Measurements from ENCODE around the gene MEA1. TPM values are rescaled to one million over a fixed set of nuclear protein-coding genes. Genes with fewer than 3 reads are reported as not detected.

Gene MEA1
- total and polyA plus RNA-seq, 4 experiments from 2014 or later: 36.2 to 110 (median 60.5) TPM

DNA sequence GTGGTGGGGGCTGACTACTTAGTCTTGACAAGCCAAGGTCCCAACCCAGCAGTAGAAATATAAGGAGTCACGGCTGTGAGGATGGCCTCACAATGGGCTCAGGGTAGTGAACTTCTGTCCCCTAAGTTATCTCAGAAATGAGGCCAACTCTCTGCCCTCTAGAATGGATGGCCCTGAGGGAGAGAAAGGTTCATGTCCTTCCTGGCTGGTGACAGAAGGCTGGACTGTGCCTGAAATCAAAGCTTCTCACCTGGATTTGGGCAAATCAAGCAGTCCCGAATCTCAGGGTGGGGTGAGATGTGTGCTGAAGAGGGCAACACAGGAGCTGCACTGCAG is 20.4 kb upstream of the MEA1 start:
- Mint-ChIP-seq H3K27me3 (no peaks in the 10 kb centered on the region), H3K4me1 (peaks cover 0 to 6% (median under 1%) of the 10 kb centered on the region in 4 donors), H3K4me3 (no peak overlapping the region), H3K27ac (peak overlapping the region in 1 of 7 donors; percentile 22), H3K36me3 (peaks cover 28 to 60% of the 10 kb centered on the region in 2 donors), H3K9me3 (peaks cover 0 to 2% (median 0%) of the 10 kb centered on the region in 8 donors)
- Histone ChIP-seq H3K9me3 (ENCODE audit: control insufficient read depth in 1 of 2, low read length in 2 of 2) (no peaks in the 10 kb centered on the region), H3K27me3 (ENCODE audit: insufficient read depth, low read length) (no peaks in the 10 kb centered on the region), H3K36me3 (ENCODE audit: insufficient read depth, low read length) (peaks cover 47% of the 10 kb centered on the region), H3K27ac (ENCODE audit: low read depth, low read length) (no peak overlapping the region), H3K4me3 (ENCODE audit: low read length in 2 of 2) (no peak overlapping the region), H3K4me1 (ENCODE audit: insufficient read depth, low read length) (no peaks in the 10 kb centered on the region)
- CTCF ChIA-PET (ENCODE audit: partially characterized antibody): no interaction called here
- intact Hi-C loops (cut with micrococcal nuclease): no loop called here
- POLR2A ChIA-PET (ENCODE audit: partially characterized antibody): interaction anchor here (1.4 to 2.0 kb wide), 2 partner anchors 24 to 25 kb away, joined by 3 to 5 read pairs; partner anchors contain the start of genes KLC4 and MRPL2
- DNase-seq: no peak

DNA sequence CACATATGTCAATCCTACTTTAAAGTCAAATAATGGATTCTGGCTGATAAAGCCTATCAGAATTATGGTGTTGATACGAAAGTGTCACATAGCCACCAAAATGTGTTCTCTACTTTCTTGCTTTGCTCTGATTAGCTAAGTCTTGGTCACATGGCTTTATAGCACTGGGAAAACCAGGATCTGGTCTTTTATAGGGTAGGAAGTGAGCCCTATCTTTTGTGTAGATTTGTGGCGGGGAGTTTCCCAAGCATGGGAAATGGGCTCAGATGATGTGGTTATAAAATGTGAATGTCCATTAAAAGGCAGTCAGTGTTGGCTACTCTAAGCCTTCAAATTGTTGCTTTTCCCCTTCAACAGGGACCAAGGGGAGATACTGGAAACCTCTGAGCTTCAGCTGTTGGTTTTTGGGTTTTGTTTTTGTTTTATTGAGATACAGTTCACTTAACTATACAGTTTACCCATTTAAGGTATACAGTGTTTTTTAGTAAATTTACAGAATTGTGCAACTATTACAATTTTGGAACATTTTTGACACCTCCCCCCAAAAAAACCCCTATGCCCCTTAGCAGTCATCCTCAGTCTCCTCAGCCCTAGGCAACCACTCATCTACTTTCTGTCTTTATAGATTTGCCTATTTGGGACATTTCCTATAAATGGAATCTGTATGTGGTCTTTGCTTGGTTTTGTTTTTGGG is 19.9 kb upstream of the MEA1 start:
- POLR2A ChIA-PET (ENCODE audit: partially characterized antibody): interaction anchor here (0.7 to 1.4 kb wide), 3 partner anchors 23 to 104 kb away, joined by 3 to 4 read pairs (median 3); partner anchors contain the start of gene CNPY3
- Histone ChIP-seq H3K27me3 (ENCODE audit: insufficient read depth, low read length) (no peaks in the 10 kb centered on the region), H3K4me1 (ENCODE audit: insufficient read depth, low read length) (no peaks in the 10 kb centered on the region), H3K4me3 (ENCODE audit: low read length in 2 of 2) (no peak overlapping the region), H3K9me3 (ENCODE audit: control insufficient read depth in 1 of 2, low read length in 2 of 2) (no peaks in the 10 kb centered on the region), H3K36me3 (ENCODE audit: insufficient read depth, low read length) (peaks cover 51% of the 10 kb centered on the region), H3K27ac (ENCODE audit: low read depth, low read length) (no peak overlapping the region)
- peaks cover 23 to 60% of the 10 kb centered on the region in 2 donors for H3K36me3 Mint-ChIP-seq
- H3K4me3 Mint-ChIP-seq: no peak overlapping the region
- H3K27ac Mint-ChIP-seq: peak overlapping the region in 4 of 7 donors; percentile 13 to 74 (median 23)
- CTCF ChIA-PET (ENCODE audit: partially characterized antibody): no interaction called here
- no peak for DNase-seq
- peaks cover 0 to 6% (median under 1%) of the 10 kb centered on the region in 4 donors for H3K4me1 Mint-ChIP-seq
- H3K27me3 Mint-ChIP-seq: no peaks in the 10 kb centered on the region
- H3K9me3 Mint-ChIP-seq: peaks cover 0 to 2% (median 0%) of the 10 kb centered on the region in 8 donors
- intact Hi-C loops (cut with micrococcal nuclease): no loop called here

DNA sequence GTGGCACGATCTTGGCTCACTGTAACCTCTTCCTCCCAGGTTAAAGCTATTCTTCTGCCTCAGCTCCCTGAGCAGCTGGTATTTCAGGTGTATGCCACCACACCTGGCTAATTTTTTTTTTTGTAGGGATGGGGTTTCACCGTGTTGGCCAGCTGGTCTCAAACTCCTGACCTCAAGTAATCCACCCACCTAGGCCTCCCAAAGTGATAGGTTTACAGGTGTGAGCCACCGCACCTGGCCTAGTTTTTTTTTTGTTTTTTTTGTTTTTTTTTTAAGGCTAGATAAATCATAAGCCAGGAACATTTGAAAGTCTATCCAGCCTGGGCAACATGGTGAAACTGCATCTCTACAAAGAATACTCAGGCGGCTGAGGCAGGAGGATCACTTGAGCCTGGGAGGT is 18.6 kb upstream of the MEA1 start:
- Mint-ChIP-seq H3K27me3 (no peaks in the 10 kb centered on the region), H3K9me3 (peaks cover 0 to 2% (median 0%) of the 10 kb centered on the region in 8 donors), H3K4me1 (peaks cover 0 to 6% (median 2%) of the 10 kb centered on the region in 4 donors), H3K4me3 (no peak overlapping the region), H3K36me3 (peaks cover 19 to 55% of the 10 kb centered on the region in 2 donors), H3K27ac (peak overlapping the region in 1 of 7 donors; percentile 56)
- no peaks in the 10 kb centered on the region for H3K4me1 ChIP-seq (ENCODE audit: insufficient read depth, low read length)
- peaks cover 53% of the 10 kb centered on the region for H3K36me3 ChIP-seq (ENCODE audit: insufficient read depth, low read length)
- no peaks in the 10 kb centered on the region for H3K27me3 ChIP-seq (ENCODE audit: insufficient read depth, low read length)
- no peak overlapping the region for H3K27ac ChIP-seq (ENCODE audit: low read depth, low read length)
- intact Hi-C loops (cut with micrococcal nuclease): no loop called here
- H3K4me3 ChIP-seq (ENCODE audit: low read length in 2 of 2): no peak overlapping the region
- ChIA-PET POLR2A (ENCODE audit: partially characterized antibody) (interaction anchor here (0.7 to 1.1 kb wide), 2 partner anchors 14 to 90 kb away, joined by 3 to 4 read pairs; no protein-coding TSS in a partner anchor), CTCF (ENCODE audit: partially characterized antibody) (no interaction called here)
- H3K9me3 ChIP-seq (ENCODE audit: control insufficient read depth in 1 of 2, low read length in 2 of 2): no peaks in the 10 kb centered on the region
- no peak for DNase-seq

DNA sequence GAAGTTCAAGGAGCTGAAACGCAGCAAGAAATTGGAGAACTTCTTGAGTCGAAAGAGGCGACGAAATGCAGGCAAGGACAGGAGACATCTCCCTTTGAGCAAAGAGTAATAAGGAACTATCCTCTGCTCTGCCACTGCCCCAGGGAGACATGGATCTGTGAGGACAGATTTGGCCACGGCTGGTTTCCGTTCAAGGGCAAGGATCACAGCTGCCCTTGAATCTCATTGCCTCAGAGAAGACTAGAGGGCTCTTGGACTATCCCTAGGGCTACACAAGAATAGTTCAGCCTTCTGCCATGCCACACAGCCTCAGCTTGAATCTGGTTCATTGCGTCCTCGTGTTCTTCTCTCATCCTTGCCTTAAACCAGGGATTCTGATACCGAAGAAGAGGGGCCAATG is 15.4 kb upstream of the MEA1 start:
- Mint-ChIP-seq H3K27ac (peak overlapping the region in 1 of 7 donors; percentile 12), H3K36me3 (peaks cover 39 to 59% of the 10 kb centered on the region in 2 donors), H3K4me3 (no peak overlapping the region), H3K4me1 (peaks cover 4 to 13% (median 10%) of the 10 kb centered on the region in 4 donors), H3K27me3 (no peaks in the 10 kb centered on the region), H3K9me3 (peaks cover 0 to 2% (median 0%) of the 10 kb centered on the region in 8 donors)
- Histone ChIP-seq H3K4me1 (ENCODE audit: insufficient read depth, low read length) (peaks cover 5% of the 10 kb centered on the region), H3K27ac (ENCODE audit: low read depth, low read length) (no peak overlapping the region), H3K36me3 (ENCODE audit: insufficient read depth, low read length) (peaks cover 67% of the 10 kb centered on the region), H3K4me3 (ENCODE audit: low read length in 2 of 2) (no peak overlapping the region), H3K9me3 (ENCODE audit: control insufficient read depth in 1 of 2, low read length in 2 of 2) (no peaks in the 10 kb centered on the region), H3K27me3 (ENCODE audit: insufficient read depth, low read length) (no peaks in the 10 kb centered on the region)
- intact Hi-C loops (cut with micrococcal nuclease): no loop called here
- DNase-seq: no peak
- ChIA-PET POLR2A (ENCODE audit: partially characterized antibody) (interaction anchor here (0.9 kb wide), 1 partner anchor 15 kb away, joined by 3 read pairs; the partner anchor contains the start of genes KLHDC3 and MEA1), CTCF (ENCODE audit: partially characterized antibody) (interaction anchor here (0.6 to 1.4 kb wide), 2 partner anchors 25 to 111 kb away, joined by 3 to 4 read pairs; partner anchors contain the start of gene CUL7)

DNA sequence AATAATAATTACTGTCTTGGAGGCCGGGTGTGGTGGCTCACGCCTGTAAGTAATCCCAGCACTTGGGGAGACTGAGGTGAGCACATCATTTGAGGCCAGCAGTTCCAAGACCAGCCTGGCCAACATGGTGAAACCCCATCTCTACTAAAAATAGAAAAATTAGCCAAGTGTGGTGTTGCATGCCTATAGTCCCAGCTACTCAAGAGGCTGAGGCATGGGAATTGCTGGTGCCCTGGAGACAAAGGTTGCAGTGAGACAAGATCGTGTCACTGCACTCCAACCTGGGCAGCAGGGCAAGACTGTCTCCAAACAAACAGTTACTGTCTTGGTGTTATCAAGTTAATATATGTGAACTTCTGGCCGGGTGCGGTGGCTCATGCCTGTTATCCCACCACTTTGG is 12.6 kb upstream of the MEA1 start:
- no peaks in the 10 kb centered on the region for H3K9me3 ChIP-seq (ENCODE audit: control insufficient read depth in 1 of 2, low read length in 2 of 2)
- ChIA-PET CTCF (ENCODE audit: partially characterized antibody) (no interaction called here), POLR2A (ENCODE audit: partially characterized antibody) (no interaction called here)
- H3K4me1 ChIP-seq (ENCODE audit: insufficient read depth, low read length): peaks cover 21% of the 10 kb centered on the region
- no peak overlapping the region for H3K4me3 ChIP-seq (ENCODE audit: low read length in 2 of 2)
- peak overlapping the region in 1 of 7 donors; percentile 41 for H3K27ac Mint-ChIP-seq
- intact Hi-C loops (cut with micrococcal nuclease): no loop called here
- DNase-seq: no peak
- peaks cover 0 to 1% (median 0%) of the 10 kb centered on the region in 8 donors for H3K9me3 Mint-ChIP-seq
- peaks cover 5 to 22% (median 17%) of the 10 kb centered on the region in 4 donors for H3K4me1 Mint-ChIP-seq
- no peak overlapping the region for H3K4me3 Mint-ChIP-seq
- H3K36me3 Mint-ChIP-seq: peaks cover 36 to 47% of the 10 kb centered on the region in 2 donors
- H3K27me3 ChIP-seq (ENCODE audit: insufficient read depth, low read length): no peaks in the 10 kb centered on the region
- peaks cover 57% of the 10 kb centered on the region for H3K36me3 ChIP-seq (ENCODE audit: insufficient read depth, low read length)
- no peaks in the 10 kb centered on the region for H3K27me3 Mint-ChIP-seq
- H3K27ac ChIP-seq (ENCODE audit: low read depth, low read length): no peak overlapping the region

DNA sequence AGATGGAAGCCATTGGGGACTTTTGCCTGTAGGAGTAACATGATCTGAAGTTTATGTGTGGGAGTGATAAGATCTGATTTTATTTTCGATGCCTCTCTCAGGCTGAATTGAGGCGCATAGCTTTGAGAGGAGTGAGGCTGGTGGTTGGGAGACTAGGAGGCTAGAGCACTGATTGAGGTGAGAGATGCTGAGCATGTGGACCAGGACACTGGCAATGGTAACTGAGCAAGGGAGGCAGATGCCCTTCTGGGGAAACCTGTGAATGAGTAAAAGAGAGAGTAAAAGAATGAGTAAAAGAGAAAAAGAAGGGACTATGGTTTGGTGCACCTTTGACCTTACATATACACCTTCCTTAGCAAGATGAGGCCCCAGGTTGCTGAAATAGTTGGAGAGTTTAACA is 10.7 kb upstream of the MEA1 start:
- H3K36me3 ChIP-seq (ENCODE audit: insufficient read depth, low read length): peaks cover 51% of the 10 kb centered on the region

More for the DNA sequence above, 10.7 kb upstream of the MEA1 start:
- peak overlapping the region in 6 of 7 donors; percentile 1 to 90 (median 76) for H3K27ac Mint-ChIP-seq
- H3K27me3 Mint-ChIP-seq: no peaks in the 10 kb centered on the region
- H3K4me1 Mint-ChIP-seq: peaks cover 9 to 33% (median 21%) of the 10 kb centered on the region in 4 donors
- intact Hi-C loops (cut with micrococcal nuclease): no loop called here
- Histone ChIP-seq H3K4me3 (ENCODE audit: low read length in 2 of 2) (no peak overlapping the region), H3K4me1 (ENCODE audit: insufficient read depth, low read length) (peaks cover 29% of the 10 kb centered on the region), H3K9me3 (ENCODE audit: control insufficient read depth in 1 of 2, low read length in 2 of 2) (no peaks in the 10 kb centered on the region), H3K27me3 (ENCODE audit: insufficient read depth, low read length) (no peaks in the 10 kb centered on the region), H3K27ac (ENCODE audit: low read depth, low read length) (no peak overlapping the region)
- peaks cover 0 to 1% (median 0%) of the 10 kb centered on the region in 8 donors for H3K9me3 Mint-ChIP-seq
- ChIA-PET CTCF (ENCODE audit: partially characterized antibody) (interaction anchor here (0.8 to 1.0 kb wide), 2 partner anchors 10 kb away, joined by 3 read pairs; partner anchors contain the start of genes KLHDC3 and MEA1), POLR2A (ENCODE audit: partially characterized antibody) (interaction anchor here (1.0 to 4.6 kb wide), 4 partner anchors 11 to 95 kb away, joined by 5 to 40 read pairs (median 20); partner anchors contain the start of genes CNPY3, CUL7, KLHDC3 and MEA1)
- peaks cover 30 to 46% of the 10 kb centered on the region in 2 donors for H3K36me3 Mint-ChIP-seq
- DNase-seq: no peak
- H3K4me3 Mint-ChIP-seq: peak overlapping the region in 3 of 8 donors; percentile 8 to 48 (median 9)

Measured in CD4-positive, alpha-beta memory T cell (primary cell).